HCT116 (cell line): Measurements from ENCODE around the gene TLK2. TPM values are rescaled to one million over a fixed set of nuclear protein-coding genes. Genes with fewer than 3 reads are reported as not detected.
"Not testable (repeated sequence)": the region's sequence is repeated elsewhere in the genome, so short reads cannot be mapped to it uniquely, and the experiment has no call there.

ENCODE experiments used
- ATAC-seq: fragments of 200-7000 bp; cut with Tn5 transposase; 2 replicates; pipeline ENCODE4 v1.9.1; 2020; ENCODE audit warnings: mild to moderate bottlenecking, moderate library complexity
- BruUV-seq: library from RNA; stranded (reverse); fragments of 400-500 nt; replicated peaks from 2 replicates; lab custom pipeline; 2021; lab: Mats Ljungman, UMichigan
- CTCF ChIA-PET: fragments of 300-600 bp; sonication (Branson Sonifier 250); formaldehyde crosslinking; loops from one replicate; lab custom pipeline; 2021; ENCODE audit warnings: antibody characterized with exemption; lab: Charles Lee
- POLR2A ChIA-PET: fragments of 300-600, 350-600 bp; sonication (Branson Sonifier 250); formaldehyde crosslinking; loops from one replicate; lab custom pipeline; 2021; ENCODE audit warnings: antibody characterized with exemption; lab: Charles Lee
- RAD21 ChIA-PET, 2 experiments: fragments of 300-600 bp; sonication (Branson Sonifier 250); formaldehyde crosslinking; loops; one replicate each; lab custom pipeline; 2023; ENCODE audit warnings: low total read pairs in 2 of 2; ENCODE audit not compliant: uncharacterized antibody in 2 of 2, unreplicated experiment in 2 of 2, low non-redundant PET in 1 of 2; lab: Charles Lee
- DNase-seq: peaks from one replicate; pipeline ENCODE4 v3.0.0-alpha.2; 2010; ENCODE audit warnings: low read depth, low spot score
- H2AFZ ChIP-seq: fragments of 200-600 bp; shearing (Covaris generic), sonication (generic); 2 replicates; pipeline ENCODE4 v1.6.1; 2017; ENCODE audit warnings: low read depth, mixed run types, mixed read lengths, antibody characterized with exemption, low read length; ENCODE audit not compliant: poor library complexity, severe bottlenecking
- H3K27ac ChIP-seq: 2 replicates; pipeline ENCODE4 v1.5.1; 2012; ENCODE audit warnings: low read depth, low read length
- H3K27me3 ChIP-seq: fragments of 200-600 bp; sonication (generic); 2 replicates; pipeline ENCODE4 v1.6.1; 2016; ENCODE audit warnings: mixed run types, low read length, mixed read lengths; ENCODE audit not compliant: insufficient read depth
- H3K36me3 ChIP-seq, 2 experiments: fragments of 200-500 bp in 1 of 2; fragments of 200-600 bp in 1 of 2; sonication (Bioruptor generic) in 1 of 2; sonication (generic) in 1 of 2; 2 replicates each; pipeline versions ENCODE4 v1.5.1 to v1.6.1; 2014 to 2016; ENCODE audit warnings: low read length in 2 of 2, inconsistent platforms in 1 of 2, mixed read lengths in 1 of 2, mixed run types in 1 of 2; ENCODE audit not compliant: insufficient read depth in 2 of 2, control insufficient read depth in 1 of 2
- H3K4me1 ChIP-seq, 2 experiments: fragments of 200-600 bp in 1 of 2; sonication (generic) in 1 of 2; 2 replicates each; pipeline versions ENCODE4 v1.5.1 to v1.6.1; 2012 to 2017; ENCODE audit warnings: low read length in 2 of 2, inconsistent platforms in 1 of 2, mild to moderate bottlenecking in 1 of 2, mixed read lengths in 1 of 2, mixed run types in 1 of 2, moderate library complexity in 1 of 2; ENCODE audit not compliant: insufficient read depth in 2 of 2, control insufficient read depth in 1 of 2
- H3K4me2 ChIP-seq: fragments of 200-600 bp; sonication (generic); 2 replicates; pipeline ENCODE4 v1.6.1; 2017; ENCODE audit warnings: mixed run types, low read length, mixed read lengths
- H3K4me3 ChIP-seq, 2 experiments: fragments of 200-600 bp in 1 of 2; sonication (generic) in 1 of 2; replicated peaks in 1 of 2; 2 replicates each; pipeline ENCODE4 v1.5.1; 2011 to 2016; ENCODE audit warnings: low read length in 2 of 2, control low read depth in 1 of 2, low read depth in 1 of 2, mild to moderate bottlenecking in 1 of 2, mixed read lengths in 1 of 2, mixed run types in 1 of 2
- H3K79me2 ChIP-seq: fragments of 200-600 bp; sonication (generic); 2 replicates; pipeline ENCODE4 v1.6.1; 2017; ENCODE audit warnings: mild to moderate bottlenecking, mixed run types, low read length, moderate library complexity, mixed read lengths; ENCODE audit not compliant: insufficient read depth
- H3K9ac ChIP-seq: fragments of 200-600 bp; sonication (generic); 2 replicates; pipeline ENCODE4 v1.6.1; 2016; ENCODE audit warnings: low read length, mixed read lengths
- H3K9me2 ChIP-seq: fragments of 200-600 bp; sonication (generic), shearing (Covaris generic); 2 replicates; pipeline ENCODE4 v1.6.1; 2017; ENCODE audit warnings: mixed run types, mild to moderate bottlenecking, moderate library complexity; ENCODE audit not compliant: insufficient read depth
- H3K9me3 ChIP-seq, 2 experiments: fragments of 200-500 bp in 1 of 2; fragments of 200-600 bp in 1 of 2; sonication (Bioruptor generic) in 1 of 2; sonication (generic) in 1 of 2; 2 replicates each; pipeline ENCODE4 v1.6.1; 2014 to 2017; ENCODE audit warnings: low read length in 2 of 2, mixed read lengths in 2 of 2, inconsistent platforms in 1 of 2, low read depth in 1 of 2, mild to moderate bottlenecking in 1 of 2, mixed run types in 1 of 2, moderate library complexity in 1 of 2; ENCODE audit not compliant: control insufficient read depth in 1 of 2, insufficient read depth in 1 of 2
- H4K20me1 ChIP-seq: fragments of 200-600 bp; sonication (generic), shearing (Covaris generic); 2 replicates; pipeline ENCODE4 v1.6.1; 2017; ENCODE audit warnings: mixed run types, mild to moderate bottlenecking, moderate library complexity; ENCODE audit not compliant: insufficient read depth
- intact Hi-C: fragments of 100-400 bp; cut with micrococcal nuclease; formaldehyde crosslinking; loops from 2 replicates; pipeline ENCODE4 v1.10.0; 2022
- total RNA-seq: library from RNA; stranded (reverse); gene quantifications from one replicate; pipeline ENCODE4 v1.2.1, GENCODE V29; 2021; ENCODE audit not compliant: unreplicated experiment

Gene TLK2
- total RNA-seq, 1 experiment from 2014 or later: 56.6 TPM

- H4K20me1 ChIP-seq, H3K4me2 ChIP-seq, DNase-seq, H3K9me3 ChIP-seq, H3K36me3 ChIP-seq, BruUV-seq, intact Hi-C loops, H3K27ac ChIP-seq, POLR2A ChIA-PET, H3K4me3 ChIP-seq, H3K9me2 ChIP-seq, H3K27me3 ChIP-seq, H3K9ac ChIP-seq, H2AFZ ChIP-seq, RAD21 ChIA-PET: not testable (repeated sequence)
- peaks cover 8 to 16% of the 10 kb centered on the region in 2 experiments for H3K4me1 ChIP-seq
- peak; percentile 86 for ATAC-seq
- H3K79me2 ChIP-seq: peaks cover 29% of the 10 kb centered on the region
- CTCF ChIA-PET: interaction anchor here (1.2 kb wide), 1 partner anchor 32 kb away, joined by 3 read pairs; no protein-coding TSS in a partner anchor
Observed at GRCh38 chr17:62521295-62521694, 42.7 kb downstream of the TLK2 start.

DNA sequence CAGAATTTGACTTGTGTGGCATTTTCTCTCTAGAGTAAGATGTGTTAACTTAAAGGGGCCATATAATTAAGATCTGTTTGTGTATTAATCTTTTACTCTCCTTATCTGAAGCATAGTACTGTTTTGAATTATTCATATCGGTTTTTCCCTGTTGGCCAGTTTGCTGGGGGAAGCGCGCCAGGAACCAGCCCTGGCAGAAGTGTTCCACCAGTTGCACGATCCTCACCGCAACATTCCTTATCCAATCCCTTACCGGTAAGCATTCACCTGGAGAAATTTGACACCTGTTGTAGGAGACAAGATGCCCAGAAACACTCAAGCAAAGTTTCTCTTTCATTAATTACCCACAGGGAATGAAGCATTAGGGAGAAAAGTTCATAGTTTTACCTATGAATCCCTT, 45.5 kb downstream of the TLK2 start:
- H3K9ac ChIP-seq, POLR2A ChIA-PET, H3K27ac ChIP-seq, H3K36me3 ChIP-seq, H3K4me2 ChIP-seq, H2AFZ ChIP-seq, H3K4me3 ChIP-seq, H3K9me2 ChIP-seq, DNase-seq, H3K9me3 ChIP-seq, BruUV-seq, H3K27me3 ChIP-seq, ATAC-seq, RAD21 ChIA-PET, intact Hi-C loops, H4K20me1 ChIP-seq, CTCF ChIA-PET: not testable (repeated sequence)
- Histone ChIP-seq H3K4me1 (peaks cover 8 to 16% of the 10 kb centered on the region in 2 experiments), H3K79me2 (peaks cover 11% of the 10 kb centered on the region)

DNA sequence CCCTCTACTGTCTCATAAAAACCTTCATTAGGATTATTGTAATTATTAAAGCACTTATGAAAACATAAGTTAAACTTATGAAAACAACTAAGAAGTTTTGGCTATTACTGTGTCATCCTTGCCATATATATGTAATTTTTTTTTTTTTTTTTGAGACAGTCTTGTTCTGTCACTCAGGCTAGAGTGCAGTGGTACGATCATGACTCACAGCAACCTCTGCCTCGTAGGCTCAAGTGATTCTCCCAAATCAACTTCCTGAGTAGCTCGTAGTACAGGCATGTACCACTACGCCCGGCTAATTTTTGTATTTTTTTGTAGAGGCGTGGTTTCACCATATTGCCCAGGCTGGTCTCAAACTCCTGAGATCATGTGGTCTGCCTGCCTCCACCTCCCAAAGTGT, 46.7 kb downstream of the TLK2 start:
- RAD21 ChIA-PET: not testable (repeated sequence)

DNA sequence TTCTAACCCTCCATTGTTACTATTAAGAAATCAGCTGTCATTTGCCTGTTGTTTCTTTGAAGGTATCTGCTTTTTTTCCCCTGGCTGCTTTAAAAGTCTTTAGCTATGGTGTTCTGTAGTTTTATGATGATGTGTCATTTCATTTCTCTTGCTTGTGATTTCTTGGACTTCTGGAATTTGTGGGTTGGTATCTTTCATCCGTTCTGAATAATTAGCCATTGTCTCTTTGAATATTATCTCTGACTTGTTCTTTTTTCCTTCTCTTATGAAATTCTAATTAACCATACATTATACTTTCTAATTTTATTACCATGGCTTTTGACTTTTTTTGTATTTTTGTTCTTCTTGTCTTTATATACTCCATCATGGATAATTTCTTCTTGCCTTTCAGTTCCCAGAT, 52.3 kb downstream of the TLK2 start:
- BruUV-seq, H4K20me1 ChIP-seq, H3K9me3 ChIP-seq, H2AFZ ChIP-seq, H3K79me2 ChIP-seq, POLR2A ChIA-PET, H3K9me2 ChIP-seq, intact Hi-C loops, H3K36me3 ChIP-seq, DNase-seq, H3K27me3 ChIP-seq, H3K27ac ChIP-seq, CTCF ChIA-PET, RAD21 ChIA-PET, H3K9ac ChIP-seq, ATAC-seq, H3K4me3 ChIP-seq, H3K4me2 ChIP-seq, H3K4me1 ChIP-seq: not testable (repeated sequence)

More for the DNA sequence above, 46.7 kb downstream of the TLK2 start:
- intact Hi-C loops, H4K20me1 ChIP-seq, H3K9me3 ChIP-seq, H3K4me3 ChIP-seq, DNase-seq, BruUV-seq, H3K9ac ChIP-seq, H3K79me2 ChIP-seq, H3K36me3 ChIP-seq, POLR2A ChIA-PET, H3K27ac ChIP-seq, H2AFZ ChIP-seq, H3K27me3 ChIP-seq, H3K9me2 ChIP-seq, ATAC-seq, H3K4me1 ChIP-seq, H3K4me2 ChIP-seq, CTCF ChIA-PET: not testable (repeated sequence)
